HCT116 (cell line): ENCODE measurements around the gene PRR3. TPM values are rescaled to one million over a fixed set of nuclear protein-coding genes. Genes with fewer than 3 reads are reported as not detected.

Source experiments
- ATAC-seq: fragments of 200-7000 bp; cut with Tn5 transposase; 2 replicates; pipeline ENCODE4 v1.9.1; 2020; ENCODE audit warnings: mild to moderate bottlenecking, moderate library complexity
- BruUV-seq: library from RNA; stranded (reverse); fragments of 400-500 nt; replicated peaks from 2 replicates; lab custom pipeline; 2021; lab: Mats Ljungman, UMichigan
- CTCF ChIA-PET: fragments of 300-600 bp; sonication (Branson Sonifier 250); formaldehyde crosslinking; loops from one replicate; lab custom pipeline; 2021; ENCODE audit warnings: antibody characterized with exemption; lab: Charles Lee
- POLR2A ChIA-PET: fragments of 300-600, 350-600 bp; sonication (Branson Sonifier 250); formaldehyde crosslinking; loops from one replicate; lab custom pipeline; 2021; ENCODE audit warnings: antibody characterized with exemption; lab: Charles Lee
- RAD21 ChIA-PET, 2 experiments: fragments of 300-600 bp; sonication (Branson Sonifier 250); formaldehyde crosslinking; loops; one replicate each; lab custom pipeline; 2023; ENCODE audit warnings: low total read pairs in 2 of 2; ENCODE audit not compliant: uncharacterized antibody in 2 of 2, unreplicated experiment in 2 of 2, low non-redundant PET in 1 of 2; lab: Charles Lee
- DNase-seq: peaks from one replicate; pipeline ENCODE4 v3.0.0-alpha.2; 2010; ENCODE audit warnings: low read depth, low spot score
- H2AFZ ChIP-seq: fragments of 200-600 bp; shearing (Covaris generic), sonication (generic); 2 replicates; pipeline ENCODE4 v1.6.1; 2017; ENCODE audit warnings: low read depth, mixed run types, mixed read lengths, antibody characterized with exemption, low read length; ENCODE audit not compliant: poor library complexity, severe bottlenecking
- H3K27ac ChIP-seq: 2 replicates; pipeline ENCODE4 v1.5.1; 2012; ENCODE audit warnings: low read depth, low read length
- H3K27me3 ChIP-seq: fragments of 200-600 bp; sonication (generic); 2 replicates; pipeline ENCODE4 v1.6.1; 2016; ENCODE audit warnings: mixed run types, low read length, mixed read lengths; ENCODE audit not compliant: insufficient read depth
- H3K36me3 ChIP-seq, 2 experiments: fragments of 200-500 bp in 1 of 2; fragments of 200-600 bp in 1 of 2; sonication (Bioruptor generic) in 1 of 2; sonication (generic) in 1 of 2; 2 replicates each; pipeline versions ENCODE4 v1.5.1 to v1.6.1; 2014 to 2016; ENCODE audit warnings: low read length in 2 of 2, inconsistent platforms in 1 of 2, mixed read lengths in 1 of 2, mixed run types in 1 of 2; ENCODE audit not compliant: insufficient read depth in 2 of 2, control insufficient read depth in 1 of 2
- H3K4me1 ChIP-seq, 2 experiments: fragments of 200-600 bp in 1 of 2; sonication (generic) in 1 of 2; 2 replicates each; pipeline versions ENCODE4 v1.5.1 to v1.6.1; 2012 to 2017; ENCODE audit warnings: low read length in 2 of 2, inconsistent platforms in 1 of 2, mild to moderate bottlenecking in 1 of 2, mixed read lengths in 1 of 2, mixed run types in 1 of 2, moderate library complexity in 1 of 2; ENCODE audit not compliant: insufficient read depth in 2 of 2, control insufficient read depth in 1 of 2
- H3K4me2 ChIP-seq: fragments of 200-600 bp; sonication (generic); 2 replicates; pipeline ENCODE4 v1.6.1; 2017; ENCODE audit warnings: mixed run types, low read length, mixed read lengths
- H3K4me3 ChIP-seq, 2 experiments: fragments of 200-600 bp in 1 of 2; sonication (generic) in 1 of 2; replicated peaks in 1 of 2; 2 replicates each; pipeline ENCODE4 v1.5.1; 2011 to 2016; ENCODE audit warnings: low read length in 2 of 2, control low read depth in 1 of 2, low read depth in 1 of 2, mild to moderate bottlenecking in 1 of 2, mixed read lengths in 1 of 2, mixed run types in 1 of 2
- H3K79me2 ChIP-seq: fragments of 200-600 bp; sonication (generic); 2 replicates; pipeline ENCODE4 v1.6.1; 2017; ENCODE audit warnings: mild to moderate bottlenecking, mixed run types, low read length, moderate library complexity, mixed read lengths; ENCODE audit not compliant: insufficient read depth
- H3K9ac ChIP-seq: fragments of 200-600 bp; sonication (generic); 2 replicates; pipeline ENCODE4 v1.6.1; 2016; ENCODE audit warnings: low read length, mixed read lengths
- H3K9me2 ChIP-seq: fragments of 200-600 bp; sonication (generic), shearing (Covaris generic); 2 replicates; pipeline ENCODE4 v1.6.1; 2017; ENCODE audit warnings: mixed run types, mild to moderate bottlenecking, moderate library complexity; ENCODE audit not compliant: insufficient read depth
- H3K9me3 ChIP-seq, 2 experiments: fragments of 200-500 bp in 1 of 2; fragments of 200-600 bp in 1 of 2; sonication (Bioruptor generic) in 1 of 2; sonication (generic) in 1 of 2; 2 replicates each; pipeline ENCODE4 v1.6.1; 2014 to 2017; ENCODE audit warnings: low read length in 2 of 2, mixed read lengths in 2 of 2, inconsistent platforms in 1 of 2, low read depth in 1 of 2, mild to moderate bottlenecking in 1 of 2, mixed run types in 1 of 2, moderate library complexity in 1 of 2; ENCODE audit not compliant: control insufficient read depth in 1 of 2, insufficient read depth in 1 of 2
- H4K20me1 ChIP-seq: fragments of 200-600 bp; sonication (generic), shearing (Covaris generic); 2 replicates; pipeline ENCODE4 v1.6.1; 2017; ENCODE audit warnings: mixed run types, mild to moderate bottlenecking, moderate library complexity; ENCODE audit not compliant: insufficient read depth
- EZH2 ChIP-seq: fragments of 200-600 bp; sonication (generic); IDR thresholded peaks from 2 replicates; pipeline ENCODE4 v1.6.1; 2017; ENCODE audit warnings: antibody characterized with exemption, mixed run types
- POLR2AphosphoS5 ChIP-seq: IDR thresholded peaks from 2 replicates; pipeline ENCODE4 v1.6.1; 2011; ENCODE audit warnings: mild to moderate bottlenecking, low read depth, low read length, moderate library complexity
- intact Hi-C: fragments of 100-400 bp; cut with micrococcal nuclease; formaldehyde crosslinking; loops from 2 replicates; pipeline ENCODE4 v1.10.0; 2022
- total RNA-seq: library from RNA; stranded (reverse); gene quantifications from one replicate; pipeline ENCODE4 v1.2.1, GENCODE V29; 2021; ENCODE audit not compliant: unreplicated experiment
- TF ChIP-seq, protein P1 (sequence below): IDR thresholded peaks from 2 replicates; pipeline ENCODE4 v1.6.1; 2012

The PRR3 gene
- total RNA-seq, 1 experiment from 2014 or later: 16.7 TPM

DNA sequence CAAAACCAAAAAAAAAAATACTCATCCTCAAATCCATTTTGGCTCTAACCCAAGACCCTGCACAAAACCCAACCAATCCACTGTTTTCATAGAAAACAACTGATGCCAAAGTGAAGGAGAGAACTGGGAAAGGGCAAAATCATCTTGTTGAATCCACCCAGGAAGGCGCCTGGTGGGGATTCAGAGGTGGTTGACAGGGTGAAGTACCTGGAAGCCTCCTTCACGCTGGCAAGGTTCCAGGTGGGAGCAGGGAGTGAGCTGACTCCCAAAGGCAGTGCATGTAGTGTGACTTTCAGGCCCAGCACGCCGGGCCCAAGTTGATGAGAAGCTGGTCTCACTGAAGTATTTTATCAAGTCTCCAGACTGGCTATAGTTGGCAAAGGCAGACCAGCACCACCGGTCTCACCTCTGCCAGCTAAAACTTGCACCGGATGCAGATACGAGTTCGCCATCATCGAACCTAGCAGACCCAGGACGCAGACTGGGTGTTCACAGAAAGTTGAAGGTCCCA, 43.4 kb downstream of the PRR3 start:
- Histone ChIP-seq H3K36me3 (peaks cover 34 to 47% of the 10 kb centered on the region in 2 experiments), H4K20me1 (no peaks in the 10 kb centered on the region)
- BruUV-seq: no TSS peak

DNA sequence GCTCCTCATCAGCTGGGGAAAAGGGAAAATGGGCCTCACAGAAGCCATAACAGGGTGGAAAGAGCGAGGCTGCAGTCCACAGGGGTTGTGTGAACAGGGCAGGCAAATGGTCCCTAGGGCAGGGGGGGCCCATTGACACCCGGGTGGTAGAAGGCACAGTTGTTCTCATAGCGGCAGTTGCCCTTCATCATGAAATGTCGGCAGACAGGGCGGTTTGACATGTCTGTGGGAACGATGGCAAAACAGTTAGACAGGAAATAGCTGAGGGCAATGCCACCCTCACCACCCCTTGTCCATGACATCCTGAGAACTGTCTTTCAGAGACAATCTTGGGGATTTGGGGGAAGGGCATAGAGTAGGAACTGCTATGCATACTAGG, 44.3 kb downstream of the PRR3 start:
- Histone ChIP-seq H3K4me1 (peaks cover 0 to 10% of the 10 kb centered on the region in 2 experiments; a peak in 1 of 4 replicates), H3K79me2 (peaks cover 7% of the 10 kb centered on the region; the same call in 1 of the 2 replicates), H3K27ac (no peak overlapping the region), H3K27me3 (no peaks in the 10 kb centered on the region), H3K9me2 (no peaks in the 10 kb centered on the region), H3K36me3 (peaks cover 40 to 55% of the 10 kb centered on the region in 2 experiments), H3K4me3 (no peak overlapping the region)
- BruUV-seq: no TSS peak
- CTCF ChIA-PET: interaction anchor here (1.5 kb wide), 1 partner anchor 129 kb away, joined by 3 read pairs; no protein-coding TSS in a partner anchor
- intact Hi-C loops: no loop called here
- no peak for DNase-seq
- RAD21 ChIA-PET: no interaction called here
- 0 out of 2 replicates have a peak, but pooled peaks have one; percentile 21 for TF ChIP-seq POLR2AphosphoS5
- TF ChIP-seq, protein P1, sequence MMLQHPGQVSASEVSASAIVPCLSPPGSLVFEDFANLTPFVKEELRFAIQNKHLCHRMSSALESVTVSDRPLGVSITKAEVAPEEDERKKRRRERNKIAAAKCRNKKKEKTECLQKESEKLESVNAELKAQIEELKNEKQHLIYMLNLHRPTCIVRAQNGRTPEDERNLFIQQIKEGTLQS: no peak
- TF ChIP-seq, all 23 proteins: peak for 1
- Histone ChIP-seq H2AFZ (no peak overlapping the region), H3K9ac (no peak overlapping the region), H3K9me3 (no peaks in the 10 kb centered on the region), H4K20me1 (0 out of 2 replicates have a peak, but pooled peaks cover under 1% of the 10 kb centered on the region), H3K4me2 (no peak overlapping the region)
- ATAC-seq: no peak
- POLR2A ChIA-PET: interaction anchor here (1.9 to 4.2 kb wide), 3 partner anchors 9 to 13 kb away, joined by 8 to 28 read pairs (median 12); no protein-coding TSS in a partner anchor

More for the DNA sequence above, 43.4 kb downstream of the PRR3 start:
- ChIA-PET POLR2A (interaction anchor here (0.6 to 4.2 kb wide), 6 partner anchors 7 to 130 kb away, joined by 3 to 28 read pairs (median 6); no protein-coding TSS in a partner anchor), RAD21 (no interaction called here), CTCF (interaction anchor here (1.3 to 1.5 kb wide), 2 partner anchors 10 to 130 kb away, joined by 3 read pairs; no protein-coding TSS in a partner anchor)
- Histone ChIP-seq H3K4me2 (no peak overlapping the region), H3K4me1 (peaks cover 0 to 12% of the 10 kb centered on the region in 2 experiments; a peak in 2 of 4 replicates), H3K27ac (no peak overlapping the region), H3K9me3 (no peaks in the 10 kb centered on the region), H3K4me3 (no peak overlapping the region), H3K79me2 (no peaks in the 10 kb centered on the region; the same call in 1 of the 2 replicates), H2AFZ (no peak overlapping the region), H3K9me2 (no peaks in the 10 kb centered on the region), H3K9ac (no peak overlapping the region), H3K27me3 (no peaks in the 10 kb centered on the region)
- ATAC-seq (no peak), DNase-seq (no peak)
- intact Hi-C loops: no loop called here
- TF ChIP-seq EZH2 (no peak), POLR2AphosphoS5 (peak; percentile 56)
